Activated naive CD8-positive, alpha-beta T cell treated with anti-CD3 and anti-CD28 coated beads, Interleukin-2, amount 50 U/mL, for 24 hours (primary cell): ENCODE data around the gene GNAZ.

ENCODE experiments used
- ATAC-seq: fragments of 150-1000 bp; cut with Tn5 transposase; one replicate; pipeline ENCODE4 v1.10.0; 2021
- DNase-seq: peaks from one replicate; pipeline ENCODE4 v3.0.0; 2021
- H3K27ac Mint-ChIP-seq: one replicate; pipeline ENCODE4 v1.8.0; 2021; ENCODE audit warnings: mild to moderate bottlenecking, mixed read lengths
- H3K27me3 Mint-ChIP-seq: one replicate; pipeline ENCODE4 v1.8.0; 2021; ENCODE audit warnings: mixed read lengths
- H3K36me3 Mint-ChIP-seq: one replicate; pipeline ENCODE4 v1.8.0; 2021; ENCODE audit warnings: low read depth, mixed read lengths
- H3K4me1 Mint-ChIP-seq: one replicate; pipeline ENCODE4 v1.8.0; 2021; ENCODE audit warnings: mixed read lengths
- H3K4me3 Mint-ChIP-seq: one replicate; pipeline ENCODE4 v1.8.0; 2021; ENCODE audit warnings: mild to moderate bottlenecking, moderate library complexity, mixed read lengths
- H3K9me3 Mint-ChIP-seq: one replicate; pipeline ENCODE4 v1.8.0; 2021; ENCODE audit warnings: mixed read lengths

Gene GNAZ

GRCh38 chr22:23094695-23095681 is 24.7 kb downstream of the GNAZ start:
- Mint-ChIP-seq H3K27ac (no peak overlapping the region), H3K9me3 (no peaks in the 10 kb centered on the region), H3K27me3 (no peaks in the 10 kb centered on the region), H3K36me3 (no peaks in the 10 kb centered on the region), H3K4me3 (no peak overlapping the region), H3K4me1 (no peaks in the 10 kb centered on the region)
- no peak for ATAC-seq
- DNase-seq: no peak

- Mint-ChIP-seq H3K9me3 (no peaks in the 10 kb centered on the region), H3K36me3 (no peaks in the 10 kb centered on the region), H3K4me1 (no peaks in the 10 kb centered on the region), H3K27me3 (no peaks in the 10 kb centered on the region), H3K4me3 (no peak overlapping the region), H3K27ac (no peak overlapping the region)
- no peak for DNase-seq
- ATAC-seq: no peak
Measured at GRCh38 chr22:23095733-23096342, 25.5 kb downstream of the GNAZ start.

DNA sequence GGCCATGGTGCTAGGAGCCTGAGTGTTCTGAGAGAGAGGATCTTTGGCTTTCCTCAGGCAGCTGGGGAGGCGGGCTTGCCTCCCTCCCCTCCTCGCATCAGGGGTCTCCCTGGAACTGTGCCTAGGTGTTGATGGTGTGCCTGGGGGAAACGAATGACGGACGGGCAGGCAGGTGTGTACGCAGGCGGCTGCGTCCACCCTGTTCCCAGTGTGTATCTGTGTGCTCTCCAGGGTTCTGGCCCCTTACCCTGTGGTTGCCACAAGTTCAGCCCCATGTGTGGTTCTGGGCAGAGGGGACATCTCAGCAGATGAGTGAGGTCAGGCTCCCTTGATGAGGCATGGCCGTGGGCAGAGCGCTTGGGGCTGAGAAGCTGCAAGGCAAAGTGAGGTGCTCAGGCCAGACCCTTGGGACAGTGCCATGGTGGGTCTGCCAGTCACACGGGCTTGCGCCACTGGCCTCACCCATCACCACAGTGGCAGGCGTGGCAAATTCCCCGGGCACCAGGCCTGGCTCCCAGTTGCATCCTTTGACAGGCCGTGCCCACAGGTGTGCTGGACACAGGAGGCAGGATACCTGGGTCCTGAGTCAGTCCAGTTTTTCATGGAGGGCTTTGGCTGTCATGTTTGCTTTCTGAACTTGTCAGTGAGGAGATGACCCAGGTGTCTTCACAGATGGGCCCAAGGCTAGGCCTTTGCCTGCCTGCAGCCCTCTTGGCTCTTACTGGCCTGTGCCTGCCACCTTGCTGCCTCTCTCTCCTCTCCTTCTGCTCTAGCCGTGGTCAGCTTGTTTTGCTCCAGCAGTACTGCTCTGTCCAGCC is 27.3 kb downstream of the GNAZ start:
- no peak for ATAC-seq
- Mint-ChIP-seq H3K27ac (no peak overlapping the region), H3K27me3 (no peaks in the 10 kb centered on the region)

GRCh38 chr22:23098230-23098705 is 27.9 kb downstream of the GNAZ start:
- Mint-ChIP-seq H3K27ac (no peak overlapping the region), H3K9me3 (no peaks in the 10 kb centered on the region), H3K4me3 (no peak overlapping the region), H3K27me3 (no peaks in the 10 kb centered on the region), H3K36me3 (no peaks in the 10 kb centered on the region), H3K4me1 (no peaks in the 10 kb centered on the region)
- ATAC-seq (no peak), DNase-seq (no peak)

More for the DNA sequence above, 27.3 kb downstream of the GNAZ start:
- Mint-ChIP-seq H3K36me3 (no peaks in the 10 kb centered on the region), H3K4me3 (no peak overlapping the region), H3K4me1 (no peaks in the 10 kb centered on the region), H3K9me3 (no peaks in the 10 kb centered on the region)
- DNase-seq: no peak

DNA sequence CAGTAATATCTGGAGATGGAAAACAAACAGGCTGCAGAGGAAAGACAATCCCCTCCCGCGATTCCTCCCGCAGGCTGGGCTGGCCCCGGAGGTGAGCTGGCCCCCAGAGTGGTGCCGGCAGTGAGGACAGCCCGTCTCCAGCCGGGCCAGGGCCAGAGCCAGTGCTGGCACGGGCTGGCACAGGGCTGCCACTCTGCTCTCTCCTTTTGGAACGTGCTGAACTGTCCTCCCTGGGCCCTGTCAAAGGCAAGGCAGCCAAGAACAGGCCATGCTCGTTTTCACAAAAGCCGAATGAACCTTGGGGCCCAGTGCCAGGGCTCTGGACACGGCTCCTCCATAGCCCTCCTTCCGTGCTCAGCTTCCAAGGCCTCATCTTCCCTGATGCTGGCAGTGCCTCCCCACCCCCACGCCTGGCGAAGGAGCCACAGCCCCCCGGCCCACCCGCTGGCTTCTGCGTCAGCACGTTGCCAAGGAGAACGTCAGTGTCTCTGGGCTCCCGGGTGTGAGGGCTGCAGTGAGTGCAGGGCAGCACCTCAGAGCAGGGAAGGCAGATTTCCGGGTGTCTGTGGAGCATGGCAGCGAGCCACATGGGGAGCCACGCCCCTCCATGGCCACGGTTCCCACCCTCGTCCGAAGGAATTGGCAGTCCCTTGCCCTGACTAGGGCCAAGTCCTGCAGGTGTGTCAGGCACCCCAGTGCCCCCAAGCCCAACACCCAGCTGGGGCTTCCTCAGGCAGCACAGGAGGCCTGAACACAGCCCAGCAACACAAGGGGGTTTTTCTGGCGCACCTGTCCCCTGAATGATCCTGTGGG is 28.6 kb downstream of the GNAZ start:
- H3K27ac Mint-ChIP-seq: no peak overlapping the region
- no peak overlapping the region for H3K4me3 Mint-ChIP-seq
- no peaks in the 10 kb centered on the region for H3K36me3 Mint-ChIP-seq
- ATAC-seq (no peak), DNase-seq (no peak)
- H3K4me1 Mint-ChIP-seq: no peaks in the 10 kb centered on the region
- no peaks in the 10 kb centered on the region for H3K27me3 Mint-ChIP-seq
- no peaks in the 10 kb centered on the region for H3K9me3 Mint-ChIP-seq

DNA sequence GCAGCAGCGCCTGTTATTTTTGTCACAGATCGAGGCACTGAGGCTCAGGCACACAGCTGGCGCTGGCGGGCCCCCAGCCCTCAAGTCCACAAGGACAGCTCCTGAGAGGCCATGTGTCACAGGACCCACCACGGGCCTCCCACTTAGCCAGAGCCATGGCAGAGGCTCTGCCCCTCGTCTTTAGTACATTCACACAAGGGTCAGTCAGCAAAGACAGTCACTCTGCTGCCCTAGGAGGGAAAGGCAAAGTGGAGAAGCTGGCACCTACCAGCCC is 29.1 kb downstream of the GNAZ start:
- no peak overlapping the region for H3K27ac Mint-ChIP-seq
- H3K36me3 Mint-ChIP-seq: no peaks in the 10 kb centered on the region
- H3K27me3 Mint-ChIP-seq: no peaks in the 10 kb centered on the region
- ATAC-seq (no peak), DNase-seq (no peak)
- no peak overlapping the region for H3K4me3 Mint-ChIP-seq
- no peaks in the 10 kb centered on the region for H3K4me1 Mint-ChIP-seq
- no peaks in the 10 kb centered on the region for H3K9me3 Mint-ChIP-seq

- Mint-ChIP-seq H3K4me1 (no peaks in the 10 kb centered on the region), H3K27ac (no peak overlapping the region), H3K36me3 (no peaks in the 10 kb centered on the region), H3K4me3 (no peak overlapping the region), H3K27me3 (no peaks in the 10 kb centered on the region), H3K9me3 (no peaks in the 10 kb centered on the region)
- ATAC-seq (no peak), DNase-seq (no peak)
Measured at GRCh38 chr22:23100124-23100801, 29.9 kb downstream of the GNAZ start.

- Mint-ChIP-seq H3K36me3 (no peaks in the 10 kb centered on the region), H3K4me1 (no peaks in the 10 kb centered on the region), H3K4me3 (no peak overlapping the region), H3K9me3 (no peaks in the 10 kb centered on the region), H3K27me3 (no peaks in the 10 kb centered on the region), H3K27ac (no peak overlapping the region)
- DNase-seq: no peak
- no peak for ATAC-seq
Measured at GRCh38 chr22:23101524-23101923, 31.2 kb downstream of the GNAZ start.

DNA sequence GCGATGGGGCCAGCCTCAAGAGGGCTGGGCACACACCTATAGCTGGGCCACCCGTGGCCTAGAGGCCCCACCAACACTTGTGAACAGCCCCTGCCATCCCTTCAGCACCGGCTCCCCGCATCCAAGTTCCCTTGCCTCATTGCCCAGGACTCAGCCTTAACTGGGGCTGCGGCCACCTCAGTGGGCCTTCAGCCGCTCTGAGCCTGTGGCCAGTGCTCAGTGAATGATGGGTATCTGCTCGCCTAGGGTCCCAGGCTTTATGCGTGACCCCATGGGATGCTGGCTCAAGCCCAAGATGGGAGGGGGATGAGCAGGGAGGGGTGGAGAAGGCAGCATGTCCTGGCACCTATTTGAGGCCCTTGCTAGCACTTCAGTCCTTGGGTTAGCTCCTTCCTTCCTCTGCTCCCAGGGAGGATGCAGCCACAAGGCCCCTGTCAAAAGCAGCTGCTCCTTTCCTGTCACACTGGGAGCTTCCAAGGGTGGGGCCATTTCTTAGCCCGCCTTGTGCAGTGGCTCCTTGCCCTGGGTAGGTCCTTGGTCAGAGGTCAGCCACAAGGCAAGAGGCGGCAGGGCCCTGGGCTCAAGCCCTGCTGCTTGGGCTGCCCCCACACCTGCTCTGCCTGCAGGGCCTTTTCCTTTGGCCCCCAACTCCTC is 31.8 kb downstream of the GNAZ start:
- DNase-seq (no peak), ATAC-seq (no peak)
- no peaks in the 10 kb centered on the region for H3K4me1 Mint-ChIP-seq
- H3K36me3 Mint-ChIP-seq: no peaks in the 10 kb centered on the region
- H3K4me3 Mint-ChIP-seq: no peak overlapping the region
- H3K27ac Mint-ChIP-seq: no peak overlapping the region
- H3K27me3 Mint-ChIP-seq: no peaks in the 10 kb centered on the region
- no peaks in the 10 kb centered on the region for H3K9me3 Mint-ChIP-seq

DNA sequence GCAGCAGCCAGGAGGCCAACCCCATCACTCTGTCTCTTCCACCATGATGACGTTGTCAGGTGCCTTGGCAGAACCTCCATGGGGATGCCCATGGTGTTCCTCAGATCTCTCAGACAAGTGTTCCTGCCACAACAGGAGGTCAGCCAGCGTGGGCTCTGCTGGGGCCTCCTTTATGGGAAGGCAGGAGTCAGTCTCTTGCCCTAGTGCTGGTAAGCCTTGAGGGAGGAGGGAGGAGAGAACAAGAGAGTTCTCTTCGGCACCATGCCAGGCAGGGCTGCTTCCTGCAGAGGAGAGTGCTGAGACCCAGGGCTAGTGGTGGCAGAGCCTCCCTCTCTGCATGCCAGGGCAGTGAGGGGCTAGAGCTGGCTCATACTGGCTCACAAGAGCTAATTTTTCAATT is 32.5 kb downstream of the GNAZ start:
- Mint-ChIP-seq H3K27ac (no peak overlapping the region), H3K27me3 (no peaks in the 10 kb centered on the region), H3K36me3 (no peaks in the 10 kb centered on the region), H3K9me3 (no peaks in the 10 kb centered on the region), H3K4me1 (no peaks in the 10 kb centered on the region), H3K4me3 (no peak overlapping the region)
- no peak for DNase-seq
- no peak for ATAC-seq

DNA sequence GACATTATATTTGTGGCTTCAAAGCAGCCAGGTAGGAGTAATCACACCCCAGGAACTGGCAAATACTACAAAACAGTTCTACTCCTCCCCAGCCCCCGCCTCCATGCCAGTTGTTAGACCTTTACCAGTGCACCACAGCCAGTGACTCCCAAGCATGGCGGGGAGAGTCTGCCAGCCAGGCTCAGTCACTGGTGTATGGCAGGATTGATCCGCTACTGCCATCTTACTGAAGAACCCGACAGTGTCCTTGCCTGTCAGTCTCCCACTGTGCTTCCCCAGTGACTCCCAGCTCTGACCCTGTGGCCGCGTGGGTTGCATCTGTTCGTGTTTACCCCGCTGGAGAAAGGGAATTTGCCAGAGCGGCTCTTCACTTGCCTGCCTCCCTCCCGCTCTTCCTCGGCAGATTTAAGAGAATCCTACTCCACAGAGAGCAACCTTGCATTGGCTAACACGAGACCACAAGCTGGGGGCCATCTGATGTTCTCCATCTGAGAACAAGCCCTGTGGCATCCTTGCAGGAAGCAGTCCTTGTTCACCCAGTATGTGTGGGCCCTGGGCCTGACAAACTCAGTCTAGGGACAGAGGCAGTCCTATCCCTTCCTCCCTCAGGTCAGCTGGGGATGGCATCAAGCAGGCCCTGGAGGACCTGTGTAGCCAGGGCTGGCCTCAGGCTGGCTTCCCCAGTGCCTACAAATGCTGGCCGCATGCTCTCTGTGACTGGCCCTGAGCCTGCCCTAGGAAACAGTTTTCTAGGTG is 33.1 kb downstream of the GNAZ start:
- no peaks in the 10 kb centered on the region for H3K36me3 Mint-ChIP-seq
- H3K4me3 Mint-ChIP-seq: no peak overlapping the region
- H3K27ac Mint-ChIP-seq: no peak overlapping the region
- DNase-seq (no peak), ATAC-seq (no peak)
- no peaks in the 10 kb centered on the region for H3K27me3 Mint-ChIP-seq
- no peaks in the 10 kb centered on the region for H3K9me3 Mint-ChIP-seq
- H3K4me1 Mint-ChIP-seq: no peaks in the 10 kb centered on the region

GRCh38 chr22:23104187-23104971 is 34.1 kb downstream of the GNAZ start:
- H3K27ac Mint-ChIP-seq: no peak overlapping the region
- DNase-seq: no peak
- H3K36me3 Mint-ChIP-seq: no peaks in the 10 kb centered on the region
- ATAC-seq: no peak
- no peaks in the 10 kb centered on the region for H3K9me3 Mint-ChIP-seq
- H3K4me1 Mint-ChIP-seq: no peaks in the 10 kb centered on the region
- H3K27me3 Mint-ChIP-seq: no peaks in the 10 kb centered on the region
- no peak overlapping the region for H3K4me3 Mint-ChIP-seq
